ENCODE measurements around the gene GPBP1.
"Not testable (repeated sequence)": the region's sequence is repeated elsewhere in the genome, so short reads cannot be mapped to it uniquely, and the experiment has no call there.

GPBP1 gene

GRCh38 chr5:57276353-57276752, 102.5 kb downstream of the GPBP1 start:
- no peak for DNase-seq (ENCODE audit: extremely low read depth in 1 of 2, low read depth in 1 of 2)

DNA sequence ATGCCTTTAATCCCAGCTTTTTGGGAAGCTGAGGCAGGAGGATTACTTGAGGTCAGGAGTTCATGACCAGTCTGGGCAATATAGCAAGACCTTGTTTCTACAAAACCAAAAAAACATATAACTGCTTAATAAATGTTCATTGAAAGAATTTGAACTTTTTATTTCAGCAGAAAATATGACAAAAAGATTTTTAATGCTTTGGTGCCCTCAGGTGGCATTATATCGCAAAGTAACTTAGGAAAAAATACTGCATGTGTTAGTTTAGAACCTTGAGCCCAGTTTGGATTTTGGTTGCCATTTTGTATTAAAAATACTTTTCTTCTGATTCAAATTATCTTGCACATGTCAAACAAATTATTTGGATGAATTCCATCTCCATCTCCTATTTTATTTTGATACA, 103.2 kb downstream of the GPBP1 start:
- no peak for DNase-seq (ENCODE audit: extremely low read depth in 1 of 2, low read depth in 1 of 2)

DNA sequence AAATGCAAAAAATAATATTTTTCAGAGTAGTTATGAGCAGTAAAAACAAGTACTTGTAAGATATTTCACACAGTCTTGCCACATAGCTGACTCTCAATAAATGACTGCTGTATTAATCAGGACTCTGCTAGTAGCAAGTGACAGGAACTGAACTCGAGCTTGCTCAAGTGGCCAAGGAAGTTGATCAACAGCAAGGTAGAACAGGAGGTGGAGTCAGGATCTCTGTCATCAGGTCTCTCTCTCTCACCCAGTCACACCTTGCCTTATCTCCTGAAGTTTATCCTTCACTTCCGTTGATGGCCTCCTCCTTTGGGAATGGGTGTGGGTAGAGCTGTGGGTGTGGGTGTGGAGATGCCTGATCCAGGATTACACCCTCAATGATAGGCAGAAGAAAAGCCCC, 107.0 kb downstream of the GPBP1 start:
- DNase-seq (ENCODE audit: extremely low read depth in 1 of 2, low read depth in 1 of 2), result no peak

DNA sequence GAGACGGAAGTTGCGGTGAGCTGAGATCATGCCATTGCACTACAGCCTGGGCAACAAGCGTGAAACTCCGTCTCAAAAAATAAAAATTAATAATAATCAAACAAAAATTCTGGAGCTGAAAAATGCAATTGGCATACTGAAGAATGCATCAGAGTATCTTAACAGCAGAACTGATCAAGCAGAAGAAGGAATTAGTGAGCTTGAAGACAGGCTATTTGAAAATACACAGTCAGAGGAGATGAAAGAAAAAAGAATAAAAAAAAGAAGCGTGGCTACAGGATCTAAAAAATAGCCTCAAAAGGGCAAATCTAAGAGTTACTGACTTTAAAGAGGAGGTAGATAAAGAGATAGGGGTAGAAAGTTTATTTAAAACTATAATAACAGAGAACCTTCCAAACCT, 111.2 kb downstream of the GPBP1 start:
- not testable (repeated sequence) for DNase-seq (ENCODE audit: extremely low read depth in 1 of 2, low read depth in 1 of 2)

- no peak for DNase-seq (ENCODE audit: extremely low read depth in 1 of 2, low read depth in 1 of 2)
These were observed 118.0 kb downstream of the GPBP1 start for GRCh38 chr5:57291894-57292293.

DNA sequence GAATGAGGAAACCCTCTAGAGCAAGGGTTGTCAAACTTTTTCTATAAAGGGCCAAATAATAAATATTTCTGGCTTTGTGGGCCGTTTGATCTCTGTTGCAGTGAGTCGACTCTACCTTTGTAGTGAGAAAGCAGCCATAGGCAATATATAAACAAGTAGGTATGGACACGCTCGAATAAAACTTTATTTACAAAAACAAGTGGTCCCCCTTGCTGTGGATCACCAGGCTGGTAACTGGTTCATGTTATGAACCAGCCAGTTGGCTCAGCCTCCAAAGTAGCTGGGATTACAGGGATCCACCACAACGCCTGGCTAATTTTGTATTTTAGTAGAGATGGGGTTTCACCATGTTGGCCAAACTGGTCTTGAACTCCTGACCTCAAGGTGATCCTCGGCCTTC, 118.5 kb downstream of the GPBP1 start:
- DNase-seq (ENCODE audit: extremely low read depth in 1 of 2, low read depth in 1 of 2), result no peak

- peak; percentile 59 to 77 for DNase-seq (ENCODE audit: extremely low read depth in 1 of 2, low read depth in 1 of 2)
These were observed 124.6 kb downstream of the GPBP1 start for GRCh38 chr5:57298295-57298984.

GRCh38 chr5:57298985-57299491, 125.2 kb downstream of the GPBP1 start:
- DNase-seq (ENCODE audit: extremely low read depth in 1 of 2, low read depth in 1 of 2), result no peak

- DNase-seq (ENCODE audit: extremely low read depth in 1 of 2, low read depth in 1 of 2), result no peak
These were observed 126.1 kb downstream of the GPBP1 start for GRCh38 chr5:57299986-57300385.

- DNase-seq (ENCODE audit: extremely low read depth in 1 of 2, low read depth in 1 of 2), result no peak
These were observed 128.3 kb downstream of the GPBP1 start for GRCh38 chr5:57302164-57302563.

DNA sequence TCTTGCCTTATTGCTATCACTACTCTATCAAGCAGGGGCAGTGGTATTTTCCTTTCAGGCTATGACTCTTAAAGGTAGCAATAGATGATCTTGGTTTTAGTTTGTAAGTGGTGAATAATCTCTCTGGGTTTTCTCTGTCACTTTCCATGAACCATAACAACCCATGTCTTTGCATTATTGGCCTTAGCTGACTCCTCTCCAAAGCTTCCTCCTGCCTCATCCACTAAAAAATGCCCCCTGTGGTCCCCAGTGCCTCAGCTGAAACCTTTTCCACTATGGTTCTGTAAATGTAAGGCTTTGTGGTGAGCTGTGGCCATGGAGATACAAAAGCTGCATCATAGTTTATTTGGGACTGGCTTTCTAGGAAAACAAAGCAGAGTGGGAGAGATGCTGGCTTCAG, 128.8 kb downstream of the GPBP1 start:
- no peak for DNase-seq (ENCODE audit: extremely low read depth in 1 of 2, low read depth in 1 of 2)

- DNase-seq (ENCODE audit: extremely low read depth in 1 of 2, low read depth in 1 of 2), result no peak
These were observed 130.1 kb downstream of the GPBP1 start for GRCh38 chr5:57303985-57304384.

DNA sequence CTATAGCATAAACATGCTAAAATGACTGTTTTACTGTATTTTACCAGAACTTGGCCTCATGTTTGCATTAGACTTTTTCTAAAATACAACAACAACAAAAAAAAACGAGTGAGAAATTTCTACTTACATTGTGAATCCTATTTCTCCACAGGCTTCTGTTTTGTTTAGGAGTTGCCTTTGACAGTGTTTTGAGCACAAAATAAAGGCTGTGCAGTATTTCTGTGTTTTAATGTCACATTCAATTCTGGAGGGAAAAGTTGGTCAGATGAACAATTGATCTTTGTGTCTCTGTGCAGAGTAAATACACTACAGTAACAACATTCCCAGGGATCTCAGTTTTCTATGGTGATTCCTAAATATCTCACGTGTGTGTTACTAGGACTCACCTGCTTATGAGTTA, 131.1 kb downstream of the GPBP1 start:
- DNase-seq (ENCODE audit: extremely low read depth in 1 of 2, low read depth in 1 of 2), result no peak

- no peak for DNase-seq (ENCODE audit: extremely low read depth in 1 of 2, low read depth in 1 of 2)
These were observed 132.5 kb downstream of the GPBP1 start for GRCh38 chr5:57306359-57306758.

- DNase-seq (ENCODE audit: extremely low read depth in 1 of 2, low read depth in 1 of 2), result no peak
These were observed 133.7 kb downstream of the GPBP1 start for GRCh38 chr5:57307516-57307915.

DNA sequence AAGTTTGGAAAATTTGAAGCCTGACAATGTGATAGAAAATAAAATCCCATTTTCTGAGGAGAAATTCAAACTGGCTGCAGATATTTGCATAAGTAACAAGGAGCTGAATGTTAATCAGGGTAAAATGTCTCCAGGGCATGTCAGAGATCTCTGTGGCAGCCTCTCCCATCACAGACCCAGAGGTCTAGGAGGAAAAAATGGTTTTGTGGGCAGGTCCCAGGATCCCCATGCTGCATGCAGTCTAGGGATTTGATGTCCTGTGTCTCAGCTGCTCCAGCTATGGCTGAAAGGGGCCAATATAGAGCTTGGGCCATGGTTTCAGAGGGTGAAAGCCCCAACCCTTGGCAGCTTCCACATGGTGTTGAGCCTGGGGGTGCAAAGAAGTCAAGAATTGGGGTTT, 135.2 kb downstream of the GPBP1 start:
- DNase-seq (ENCODE audit: extremely low read depth in 1 of 2, low read depth in 1 of 2), result not testable (repeated sequence)

DNA sequence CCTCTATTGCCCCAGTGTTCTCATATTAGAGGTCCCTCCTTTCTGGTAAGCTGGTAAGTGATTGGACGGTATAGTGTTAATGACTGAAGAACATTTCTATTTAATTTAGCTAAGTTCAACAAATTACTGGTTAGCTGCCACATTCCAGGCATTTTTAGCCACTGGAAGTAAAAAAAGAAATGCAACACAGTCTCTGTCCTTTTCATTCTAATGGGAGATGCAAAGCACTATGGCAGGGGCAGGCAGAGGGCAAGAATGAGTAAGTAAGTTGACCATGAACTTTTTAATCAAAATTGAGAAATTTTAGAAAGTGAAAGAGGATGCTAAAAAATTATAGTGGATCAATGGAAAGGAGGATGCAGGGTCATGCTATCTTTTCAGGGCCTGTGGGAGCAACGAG, 137.4 kb downstream of the GPBP1 start:
- DNase-seq (ENCODE audit: extremely low read depth in 1 of 2, low read depth in 1 of 2), result no peak

DNA sequence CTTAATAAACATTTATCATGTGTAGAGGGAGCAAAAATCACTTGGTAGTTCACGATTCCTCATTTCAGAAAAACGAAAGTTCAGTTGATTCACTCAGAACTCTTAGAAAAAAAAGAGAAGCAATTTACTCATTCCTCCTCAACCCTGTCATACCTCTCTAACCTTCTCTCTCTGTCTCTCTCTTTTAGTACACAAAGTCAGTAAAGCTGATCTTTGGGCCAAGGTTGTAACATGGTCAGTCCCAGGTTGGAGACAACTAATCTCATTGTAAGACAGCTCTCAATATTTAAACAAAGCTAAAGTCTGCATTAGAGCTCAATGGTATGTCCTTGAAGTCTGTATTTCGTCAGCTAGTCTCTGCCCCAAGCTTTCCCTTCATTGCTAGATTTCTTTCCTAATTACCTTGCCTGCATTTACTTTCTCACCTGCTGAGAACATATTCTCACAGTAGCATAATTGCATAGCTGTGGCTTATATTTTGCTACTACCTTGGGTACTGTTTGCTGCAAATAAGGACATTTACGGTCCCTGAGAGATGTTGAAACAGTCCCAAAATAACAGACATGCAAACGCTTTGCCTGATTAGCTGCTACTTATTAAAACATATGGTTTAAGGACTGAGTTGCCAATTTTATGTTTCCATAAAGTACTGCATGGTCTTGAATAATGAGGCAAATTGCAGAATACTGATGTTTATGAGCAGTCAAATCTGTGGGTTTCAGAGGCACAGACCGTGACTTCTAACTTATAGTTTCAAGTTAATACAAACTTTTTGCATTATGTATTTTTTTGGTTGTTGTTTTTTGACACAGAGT, 138.3 kb downstream of the GPBP1 start:
- DNase-seq (ENCODE audit: extremely low read depth in 1 of 2, low read depth in 1 of 2), result no peak

- no peak for DNase-seq (ENCODE audit: extremely low read depth in 1 of 2, low read depth in 1 of 2)
These were observed 139.9 kb downstream of the GPBP1 start for GRCh38 chr5:57313716-57314115.

Data from activated CD8-positive, alpha-beta memory T cell treated with anti-CD3 and anti-CD28 coated beads for 1 hour (primary cell).